DMS153 treated with DMSO at 0.1 percent for 48 hours (cell line): ENCODE results near the gene PAPLN.
"Not testable (repeated sequence)": the region's sequence is repeated elsewhere in the genome, so short reads cannot be mapped to it uniquely, and the experiment has no call there.

Experiments used
- DNase-seq: peaks from one replicate; lab custom pipeline; 2025; ENCODE audit not compliant: unreplicated experiment; lab: John Stamatoyannopoulos, UW

Gene PAPLN

GRCh38 chr14:73285979-73286378, 48.7 kb downstream of the PAPLN start:
- DNase-seq, result no peak

DNA sequence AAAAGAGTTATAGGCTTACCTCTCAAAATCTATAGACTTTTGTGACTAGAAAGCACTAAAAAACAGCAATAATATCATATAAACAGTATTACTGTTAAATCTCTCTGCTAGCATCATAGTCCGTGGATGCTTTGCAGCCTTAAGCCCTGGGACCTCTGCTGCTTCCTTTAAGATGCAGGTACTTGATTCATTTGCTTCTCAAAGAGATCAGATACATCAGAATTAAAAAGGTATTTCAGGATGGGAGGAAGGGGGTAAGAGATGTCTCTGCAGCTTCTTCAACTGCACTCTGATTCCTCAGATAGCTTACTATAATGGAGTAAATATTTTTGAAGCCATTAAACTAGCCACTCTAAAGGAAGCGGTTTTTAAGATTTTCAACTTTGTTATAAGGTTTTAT, 49.3 kb downstream of the PAPLN start:
- DNase-seq, result no peak

DNA sequence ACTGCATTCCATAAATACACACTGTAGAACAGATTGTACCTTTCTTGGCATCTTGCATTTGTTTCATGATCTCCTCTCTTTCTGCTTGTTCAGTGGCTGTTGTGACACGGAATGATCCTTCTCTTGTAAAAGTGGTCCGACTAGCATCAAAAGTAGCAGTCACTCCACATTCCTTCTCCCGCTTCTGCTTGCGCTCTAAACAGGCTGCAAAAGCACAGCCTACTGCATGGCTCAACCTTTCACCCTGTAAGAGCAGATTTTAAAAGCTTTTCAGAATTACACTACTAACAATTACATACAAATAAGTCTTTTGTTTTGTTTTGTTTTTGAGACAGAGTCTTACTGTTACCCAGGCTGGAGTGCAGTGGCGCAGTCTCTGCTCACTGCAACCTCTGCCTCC, 49.8 kb downstream of the PAPLN start:
- no peak for DNase-seq

GRCh38 chr14:73289308-73289707, 52.0 kb downstream of the PAPLN start:
- DNase-seq, result no peak

DNA sequence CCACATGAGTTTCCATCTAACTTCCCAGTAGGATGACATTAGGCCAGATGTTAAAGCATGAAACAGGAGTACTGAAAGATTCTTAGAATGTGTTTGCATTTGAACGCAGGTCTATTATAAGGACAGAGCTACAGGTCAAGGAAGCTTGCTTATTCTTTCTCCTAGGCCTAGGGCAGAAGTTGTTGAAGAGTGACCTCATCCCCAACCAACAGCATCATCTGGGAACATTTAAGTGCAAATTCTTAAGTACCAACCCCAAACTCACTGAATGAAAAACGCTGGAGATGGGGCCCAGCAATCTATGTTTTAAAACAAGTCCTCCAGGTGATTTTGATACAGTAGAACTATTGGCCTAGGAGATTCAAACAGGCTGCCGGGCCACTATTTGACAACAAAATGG, 52.4 kb downstream of the PAPLN start:
- DNase-seq, result no peak

DNA sequence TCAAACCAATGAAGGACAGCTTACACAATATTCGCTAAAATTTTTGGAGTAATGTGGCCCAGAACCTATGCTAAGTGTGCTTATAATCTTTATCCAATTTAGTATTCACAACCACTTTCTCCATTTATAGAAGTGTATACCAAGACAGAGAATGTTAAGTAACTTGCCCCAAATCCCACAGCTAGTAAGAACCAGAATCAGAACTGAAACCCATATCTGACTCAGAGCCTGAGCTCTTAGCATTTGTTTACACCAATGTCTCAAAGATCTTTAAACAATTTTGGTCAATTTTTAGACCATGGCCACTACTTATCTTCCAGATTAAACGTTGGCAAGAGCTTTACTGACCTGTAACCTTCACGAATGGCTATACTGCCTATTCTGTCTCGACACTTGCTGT, 53.0 kb downstream of the PAPLN start:
- no peak for DNase-seq

DNA sequence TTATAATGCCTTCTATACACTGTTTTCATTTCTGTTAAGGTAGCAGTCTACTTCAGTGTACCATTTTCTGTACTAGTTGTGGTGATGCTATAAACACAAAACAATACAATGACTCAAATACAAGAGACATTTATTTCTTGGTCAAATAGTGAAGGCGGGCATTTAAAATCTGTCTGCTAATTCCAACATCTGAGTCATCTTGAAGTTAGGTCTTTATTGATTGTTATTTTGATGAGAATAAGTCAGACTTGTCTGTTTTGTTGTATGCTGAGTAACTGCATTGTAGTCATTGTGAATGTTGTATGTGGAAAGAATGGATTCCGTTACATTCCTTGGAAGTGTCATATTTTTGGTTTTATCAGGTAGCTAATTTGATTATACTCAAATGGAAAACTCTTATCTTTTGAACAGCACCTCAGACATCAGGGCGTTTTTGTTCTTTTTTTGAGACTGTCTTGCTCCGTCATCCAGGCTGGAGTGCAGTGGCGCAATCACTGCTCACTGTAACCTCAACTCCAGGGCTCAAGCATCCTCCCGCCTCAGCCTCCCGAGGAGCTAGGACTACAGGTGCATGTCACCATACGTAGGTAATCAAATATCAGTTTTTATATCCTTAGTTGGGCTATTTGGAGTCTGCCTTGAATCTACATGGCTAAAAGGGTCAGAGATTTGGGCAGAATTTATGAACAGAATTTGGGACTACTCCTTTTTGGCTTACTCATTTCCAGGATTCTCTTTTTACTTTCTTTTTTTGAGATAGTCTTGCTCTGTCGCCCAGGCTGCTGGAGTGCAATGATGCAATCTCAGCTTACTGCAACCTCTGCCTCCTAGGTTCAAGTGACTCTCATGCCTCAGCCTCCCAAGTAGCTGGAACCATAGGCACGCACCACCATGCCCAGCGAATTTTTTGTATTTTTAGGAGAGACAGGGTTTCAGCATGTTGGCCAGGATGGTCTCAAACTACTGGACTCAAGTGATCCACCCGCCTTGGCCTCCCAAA, 56.8 kb downstream of the PAPLN start:
- DNase-seq, result no peak

- DNase-seq, result peak; percentile 34
Measured at GRCh38 chr14:73295198-73295796, 58.0 kb downstream of the PAPLN start.

DNA sequence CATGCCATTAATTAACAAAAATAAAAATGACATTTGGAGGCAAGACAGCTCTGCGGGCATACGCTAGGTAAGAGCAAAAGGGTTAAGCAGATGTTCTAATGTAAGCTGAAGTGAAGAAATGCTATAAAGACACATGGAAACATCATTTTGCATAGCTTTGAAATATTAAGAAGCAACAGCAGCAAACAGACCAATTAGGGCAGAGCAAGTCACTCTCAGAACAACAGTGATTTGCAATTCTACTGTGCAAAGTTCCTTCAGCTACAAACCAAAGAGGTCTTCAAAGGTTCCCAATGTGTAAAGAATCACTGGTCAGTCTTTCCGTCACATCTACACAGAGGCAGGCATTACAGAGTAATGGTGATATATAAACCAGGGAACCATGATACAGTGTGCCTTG, 68.2 kb downstream of the PAPLN start:
- no peak for DNase-seq

DNA sequence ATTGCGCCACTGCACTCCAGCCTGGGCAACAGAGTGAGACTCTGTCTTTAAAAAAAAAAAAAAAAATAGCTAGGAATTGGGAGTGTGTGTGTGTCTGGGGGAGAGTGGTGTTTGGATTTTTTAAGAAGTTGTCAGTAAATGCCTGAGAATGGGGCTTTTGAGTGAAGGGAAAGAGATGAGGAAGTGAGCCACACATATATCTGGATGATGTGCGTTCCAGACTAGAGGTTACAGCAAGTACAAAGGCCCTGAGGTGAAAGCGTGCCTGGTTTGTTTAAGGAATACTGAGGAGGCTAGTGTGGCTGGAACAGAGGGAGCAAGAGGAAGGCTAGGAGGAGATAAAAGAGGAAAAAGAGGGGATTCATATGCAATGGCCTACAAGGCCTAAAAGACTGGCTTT, 70.0 kb downstream of the PAPLN start:
- DNase-seq, result no peak

GRCh38 chr14:73309207-73309606, 71.9 kb downstream of the PAPLN start:
- not testable (repeated sequence) for DNase-seq

- DNase-seq, result no peak
Measured at GRCh38 chr14:73311708-73312030, 74.4 kb downstream of the PAPLN start.

- DNase-seq, result no peak
Measured at GRCh38 chr14:73312687-73313086, 75.4 kb downstream of the PAPLN start.

DNA sequence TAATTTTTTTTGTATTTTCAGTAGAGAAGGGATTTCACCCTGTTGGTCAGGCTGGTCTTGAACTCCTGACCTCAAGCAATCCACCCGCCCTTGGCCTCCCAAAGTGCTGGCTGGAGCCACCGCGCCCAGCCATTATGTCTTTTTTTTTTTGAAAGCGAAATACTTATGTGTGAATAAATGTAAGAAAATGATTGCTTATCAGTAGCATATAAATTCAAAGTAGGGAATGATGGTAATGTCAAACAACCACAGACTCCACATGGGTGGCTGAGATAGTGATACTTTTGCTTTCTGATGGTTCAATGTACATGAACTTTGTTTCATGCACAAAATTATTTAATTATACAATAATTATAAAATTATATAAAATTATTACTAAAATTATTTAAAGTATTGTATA, 75.8 kb downstream of the PAPLN start:
- DNase-seq, result no peak

DNA sequence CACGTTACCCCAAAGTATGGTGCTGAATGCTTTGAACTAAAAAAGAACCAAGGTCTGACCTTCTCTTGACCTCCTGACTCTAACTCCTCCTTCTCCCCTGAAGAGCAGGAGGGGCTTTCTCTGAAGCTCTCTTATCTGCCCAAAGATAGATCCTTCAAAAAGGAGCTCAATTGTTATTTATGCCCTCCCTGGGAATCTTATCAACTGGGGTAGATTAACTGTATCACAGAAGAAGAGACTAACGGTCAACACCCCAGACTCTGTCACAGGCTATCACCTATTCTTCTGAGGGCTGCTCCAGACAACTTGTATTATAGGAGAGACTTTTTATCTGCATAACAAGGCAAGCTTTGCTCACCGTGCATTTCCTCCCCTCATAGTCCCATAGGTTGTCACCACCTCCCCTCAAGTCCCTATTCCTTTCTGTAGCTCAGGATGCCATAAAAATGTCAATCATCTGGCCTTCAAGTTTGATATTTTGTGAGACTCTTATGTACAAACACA, 86.6 kb downstream of the PAPLN start:
- no peak for DNase-seq
